ENCODE measurements around the gene CERT1.

DNA sequence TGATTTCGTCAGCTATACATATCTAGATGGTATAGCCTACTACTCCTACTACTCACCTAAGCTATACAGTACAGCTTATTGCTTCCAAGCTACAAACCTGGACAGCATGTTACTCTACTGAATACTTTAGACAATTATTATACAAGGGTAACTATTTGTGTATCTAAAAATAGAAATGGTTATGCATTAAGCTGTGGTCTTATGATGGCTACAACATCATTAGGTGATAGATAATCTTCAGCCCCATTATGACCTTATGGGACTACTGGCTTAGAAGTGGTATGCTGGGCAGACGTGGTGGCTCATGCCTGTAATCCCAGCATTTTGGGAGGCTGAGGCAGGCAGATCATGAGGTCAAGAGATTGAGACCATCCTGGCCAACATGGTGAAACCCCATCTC, 40.2 kb downstream of the CERT1 start:
- TF ChIP-seq POLR2A (IDR thresholded peaks at IDR 0.05), result no peak
- TF ChIP-seq, protein P1, sequence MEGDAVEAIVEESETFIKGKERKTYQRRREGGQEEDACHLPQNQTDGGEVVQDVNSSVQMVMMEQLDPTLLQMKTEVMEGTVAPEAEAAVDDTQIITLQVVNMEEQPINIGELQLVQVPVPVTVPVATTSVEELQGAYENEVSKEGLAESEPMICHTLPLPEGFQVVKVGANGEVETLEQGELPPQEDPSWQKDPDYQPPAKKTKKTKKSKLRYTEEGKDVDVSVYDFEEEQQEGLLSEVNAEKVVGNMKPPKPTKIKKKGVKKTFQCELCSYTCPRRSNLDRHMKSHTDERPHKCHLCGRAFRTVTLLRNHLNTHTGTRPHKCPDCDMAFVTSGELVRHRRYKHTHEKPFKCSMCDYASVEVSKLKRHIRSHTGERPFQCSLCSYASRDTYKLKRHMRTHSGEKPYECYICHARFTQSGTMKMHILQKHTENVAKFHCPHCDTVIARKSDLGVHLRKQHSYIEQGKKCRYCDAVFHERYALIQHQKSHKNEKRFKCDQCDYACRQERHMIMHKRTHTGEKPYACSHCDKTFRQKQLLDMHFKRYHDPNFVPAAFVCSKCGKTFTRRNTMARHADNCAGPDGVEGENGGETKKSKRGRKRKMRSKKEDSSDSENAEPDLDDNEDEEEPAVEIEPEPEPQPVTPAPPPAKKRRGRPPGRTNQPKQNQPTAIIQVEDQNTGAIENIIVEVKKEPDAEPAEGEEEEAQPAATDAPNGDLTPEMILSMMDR (IDR thresholded peaks at IDR 0.05), result no peak
